ENCODE data around the gene ANKRD13D. TPM values are rescaled to one million over a fixed set of nuclear protein-coding genes. Genes with fewer than 3 reads are reported as not detected.
"Not testable (repeated sequence)": the region's sequence is repeated elsewhere in the genome, so short reads cannot be mapped to it uniquely, and the experiment has no call there.

The ANKRD13D gene
- total RNA-seq, 1 donor: 77.8 TPM

GRCh38 chr11:67314218-67314617 is 25.1 kb downstream of the ANKRD13D start:
- DNase-seq (ENCODE audit: low read depth in 2 of 3, low spot score in 2 of 3): no peak

GRCh38 chr11:67315325-67315909 is 26.3 kb downstream of the ANKRD13D start:
- no peak for DNase-seq (ENCODE audit: low read depth in 2 of 3, low spot score in 2 of 3)

- no peak for DNase-seq (ENCODE audit: low read depth in 2 of 3, low spot score in 2 of 3)
Observed at GRCh38 chr11:67316882-67317204, 27.7 kb downstream of the ANKRD13D start.

- peak; percentile 97 to 99 (median 99) for DNase-seq (ENCODE audit: low read depth in 2 of 3, low spot score in 2 of 3)
Observed at GRCh38 chr11:67317205-67317887, 28.2 kb downstream of the ANKRD13D start.

GRCh38 chr11:67317888-67318555 is 28.9 kb downstream of the ANKRD13D start:
- DNase-seq (ENCODE audit: low read depth in 2 of 3, low spot score in 2 of 3): no peak

GRCh38 chr11:67318876-67319275 is 29.8 kb downstream of the ANKRD13D start:
- not testable (repeated sequence) for DNase-seq (ENCODE audit: low read depth in 2 of 3, low spot score in 2 of 3)

- DNase-seq (ENCODE audit: low read depth in 2 of 3, low spot score in 2 of 3): no peak
Observed at GRCh38 chr11:67320011-67320410, 30.9 kb downstream of the ANKRD13D start.

GRCh38 chr11:67320691-67321090 is 31.6 kb downstream of the ANKRD13D start:
- DNase-seq (ENCODE audit: low read depth in 2 of 3, low spot score in 2 of 3): no peak

GRCh38 chr11:67321313-67321871 is 32.3 kb downstream of the ANKRD13D start:
- DNase-seq (ENCODE audit: low read depth in 2 of 3, low spot score in 2 of 3): no peak

- no peak for DNase-seq (ENCODE audit: low read depth in 2 of 3, low spot score in 2 of 3)
Observed at GRCh38 chr11:67322049-67322448, 32.9 kb downstream of the ANKRD13D start.

GRCh38 chr11:67323526-67323925 is 34.4 kb downstream of the ANKRD13D start:
- no peak for DNase-seq (ENCODE audit: low read depth in 2 of 3, low spot score in 2 of 3)

- DNase-seq (ENCODE audit: low read depth in 2 of 3, low spot score in 2 of 3): no peak
Observed at GRCh38 chr11:67332081-67332691, 43.1 kb downstream of the ANKRD13D start.

- DNase-seq (ENCODE audit: low read depth in 2 of 3, low spot score in 2 of 3): no peak
Observed at GRCh38 chr11:67337257-67337656, 48.2 kb downstream of the ANKRD13D start.

- peak in 1 of 3 donors; percentile 43 for DNase-seq (ENCODE audit: low read depth in 2 of 3, low spot score in 2 of 3)
Observed at GRCh38 chr11:67344264-67344663, 55.2 kb downstream of the ANKRD13D start.

GRCh38 chr11:67345247-67345919 is 56.3 kb downstream of the ANKRD13D start:
- no peak for DNase-seq (ENCODE audit: low read depth in 2 of 3, low spot score in 2 of 3)

- peak in 1 of 3 donors; percentile 43 for DNase-seq (ENCODE audit: low read depth in 2 of 3, low spot score in 2 of 3)
Observed at GRCh38 chr11:67345920-67346819, 57.1 kb downstream of the ANKRD13D start.

GRCh38 chr11:67347964-67348749 is 59.1 kb downstream of the ANKRD13D start:
- no peak for DNase-seq (ENCODE audit: low read depth in 2 of 3, low spot score in 2 of 3)

- no peak for DNase-seq (ENCODE audit: low read depth in 2 of 3, low spot score in 2 of 3)
Observed at GRCh38 chr11:67349036-67349435, 59.9 kb downstream of the ANKRD13D start.

- DNase-seq (ENCODE audit: low read depth in 2 of 3, low spot score in 2 of 3): no peak
Observed at GRCh38 chr11:67349457-67349856, 60.4 kb downstream of the ANKRD13D start.
